PC-9 (cell line): ENCODE data around the gene EFNA3. TPM values are rescaled to one million over a fixed set of nuclear protein-coding genes. Genes with fewer than 3 reads are reported as not detected.
A peak's percentile ranks its signal among the peaks of the same experiment; 100 is the strongest.

Source experiments
- BruUV-seq: library from RNA; stranded (reverse); fragments of 400-500 nt; replicated peaks from 2 replicates; lab custom pipeline; 2021; lab: Mats Ljungman, UMichigan
- CTCF ChIA-PET: fragments of 300-600 bp; sonication (Branson Sonifier 250); formaldehyde crosslinking; loops from one replicate; lab custom pipeline; 2022; ENCODE audit warnings: antibody characterized with exemption; lab: Charles Lee
- POLR2A ChIA-PET: fragments of 300-600 bp; sonication (Branson Sonifier 250); formaldehyde crosslinking; loops from one replicate; lab custom pipeline; 2022; ENCODE audit warnings: antibody characterized with exemption; ENCODE audit not compliant: unreplicated experiment; lab: Charles Lee
- DNase-seq, 2 experiments: peaks; one replicate each; pipeline versions ENCODE4 v3.0.0 to v3.0.0-alpha.2; 2015 to 2022; ENCODE audit warnings: mixed read lengths in 1 of 2
- H2AFZ ChIP-seq: fragments of 200-600 bp; sonication (generic); 2 replicates; pipeline ENCODE4 v1.8.1; 2017; ENCODE audit warnings: antibody characterized with exemption
- H3F3A ChIP-seq: fragments of 200-600 bp; sonication (generic); 2 replicates; pipeline ENCODE4 v1.8.1; 2017; ENCODE audit warnings: antibody characterized with exemption, mild to moderate bottlenecking, low read depth; ENCODE audit not compliant: insufficient read depth
- H3K27ac ChIP-seq: fragments of 200-600 bp; sonication (generic); 2 replicates; pipeline ENCODE4 v1.6.1; 2016; ENCODE audit warnings: mixed run types
- H3K27me3 ChIP-seq: fragments of 200-600 bp; sonication (generic); 2 replicates; pipeline ENCODE4 v1.6.1; 2016; ENCODE audit warnings: low read depth, mixed run types; ENCODE audit not compliant: insufficient read depth
- H3K36me3 ChIP-seq: fragments of 200-600 bp; sonication (generic); 2 replicates; pipeline ENCODE4 v1.6.1; 2016; ENCODE audit warnings: low read depth, mixed run types
- H3K4me1 ChIP-seq: fragments of 200-600 bp; sonication (generic); replicated peaks from 2 replicates; pipeline ENCODE4 v1.6.1; 2016; ENCODE audit warnings: mixed run types; ENCODE audit not compliant: insufficient read depth
- H3K4me2 ChIP-seq: fragments of 200-600 bp; sonication (generic); 2 replicates; pipeline ENCODE4 v1.6.1; 2017; ENCODE audit warnings: mixed run types
- H3K4me3 ChIP-seq: fragments of 200-600 bp; sonication (generic); 2 replicates; pipeline ENCODE4 v1.6.1; 2016; ENCODE audit warnings: mixed run types
- H3K79me2 ChIP-seq: fragments of 200-600 bp; sonication (generic); 2 replicates; pipeline ENCODE4 v1.6.1; 2017; ENCODE audit warnings: low read depth, mixed run types
- H3K9me2 ChIP-seq: fragments of 200-600 bp; sonication (generic); 2 replicates; pipeline ENCODE4 v1.8.1; 2017; ENCODE audit warnings: mild to moderate bottlenecking; ENCODE audit not compliant: insufficient read depth
- H3K9me3 ChIP-seq: fragments of 200-600 bp; sonication (generic); 2 replicates; pipeline ENCODE4 v1.8.1; 2016; ENCODE audit warnings: low read depth; ENCODE audit not compliant: insufficient read depth
- H4K20me1 ChIP-seq: fragments of 200-600 bp; sonication (generic); 2 replicates; pipeline ENCODE4 v1.8.1; 2017; ENCODE audit not compliant: insufficient read depth
- EZH2 ChIP-seq: fragments of 200-600 bp; sonication (generic); IDR thresholded peaks from 2 replicates; pipeline ENCODE4 v1.8.0; 2017; ENCODE audit warnings: antibody characterized with exemption, low read depth
- intact Hi-C: fragments of 100-400 bp; cut with micrococcal nuclease; formaldehyde crosslinking; loops from one replicate; pipeline ENCODE4 v1.10.0; 2022; ENCODE audit not compliant: unreplicated experiment
- total RNA-seq: library from RNA; stranded (reverse); gene quantifications from 2 replicates; pipeline ENCODE4 v1.2.3, GENCODE V29; 2021
- TF ChIP-seq, protein P1 (sequence below): fragments of 200-600 bp; sonication (generic); conservative IDR thresholded peaks from 2 replicates; pipeline ENCODE4 v1.6.1; 2017; ENCODE audit warnings: mixed run types, antibody characterized with exemption, mild to moderate bottlenecking, moderate library complexity

Gene EFNA3
- total RNA-seq, 1 experiment from 2014 or later, result 6.7 TPM

DNA sequence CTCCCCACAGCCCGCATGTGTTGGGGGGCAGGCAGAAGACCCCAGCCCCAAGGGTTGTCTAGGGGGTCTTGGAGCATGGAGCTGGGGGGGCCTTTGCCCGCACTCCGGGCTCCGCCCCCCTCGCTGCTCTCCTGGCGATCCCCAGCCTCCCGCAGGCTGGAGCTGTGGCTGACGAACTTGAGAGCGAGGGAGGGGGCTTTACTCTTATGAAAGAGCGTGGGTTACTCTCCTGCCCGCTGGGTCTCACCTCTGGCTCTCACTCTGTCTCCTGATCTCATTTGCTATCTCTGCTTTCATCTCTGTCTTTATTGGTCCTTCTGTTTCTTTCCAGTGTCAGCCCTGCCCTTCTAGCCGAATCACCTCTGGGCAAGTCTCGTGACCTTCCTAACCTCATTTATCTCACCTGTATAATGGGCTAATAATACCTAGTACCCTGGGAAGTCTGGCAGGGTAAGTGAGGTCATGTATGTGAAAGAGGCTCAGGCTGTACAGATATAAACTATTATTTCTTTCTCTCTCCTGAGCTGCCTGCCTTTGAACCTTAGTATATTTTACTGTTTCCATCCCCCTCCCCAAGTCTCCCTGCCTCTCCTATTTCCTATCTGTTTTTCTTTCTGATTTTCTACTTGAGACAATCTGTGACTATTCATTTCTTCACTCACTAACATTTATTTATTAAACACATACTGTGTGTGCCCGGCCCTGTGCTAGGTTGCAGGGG is 14.4 kb upstream of the EFNA3 start:
- Histone ChIP-seq H3K79me2 (peaks cover 13% of the 10 kb centered on the region), H4K20me1 (peaks cover 7% of the 10 kb centered on the region), H2AFZ (peak overlapping the region; percentile 77), H3K27me3 (no peaks in the 10 kb centered on the region), H3K27ac (no peak overlapping the region), H3K4me3 (peak overlapping the region; percentile 74), H3F3A (peaks cover 24% of the 10 kb centered on the region; the same call in 1 of the 2 replicates), H3K9me3 (no peaks in the 10 kb centered on the region), H3K4me2 (peak overlapping the region; percentile 80), H3K36me3 (no peaks in the 10 kb centered on the region; the same call in 1 of the 2 replicates), H3K4me1 (peaks cover 10% of the 10 kb centered on the region), H3K9me2 (no peaks in the 10 kb centered on the region)
- ChIA-PET POLR2A (interaction anchor here (0.6 to 0.7 kb wide), 3 partner anchors 64 to 646 kb away, joined by 3 to 5 read pairs (median 4); no protein-coding TSS in a partner anchor), CTCF (no interaction called here)
- intact Hi-C loops, result loop anchor here (5.0 kb wide), 2 partner anchors 397 to 507 kb away; partner anchors contain the start of gene UBE2Q1
- BruUV-seq, result no TSS peak
- TF ChIP-seq, protein P1, sequence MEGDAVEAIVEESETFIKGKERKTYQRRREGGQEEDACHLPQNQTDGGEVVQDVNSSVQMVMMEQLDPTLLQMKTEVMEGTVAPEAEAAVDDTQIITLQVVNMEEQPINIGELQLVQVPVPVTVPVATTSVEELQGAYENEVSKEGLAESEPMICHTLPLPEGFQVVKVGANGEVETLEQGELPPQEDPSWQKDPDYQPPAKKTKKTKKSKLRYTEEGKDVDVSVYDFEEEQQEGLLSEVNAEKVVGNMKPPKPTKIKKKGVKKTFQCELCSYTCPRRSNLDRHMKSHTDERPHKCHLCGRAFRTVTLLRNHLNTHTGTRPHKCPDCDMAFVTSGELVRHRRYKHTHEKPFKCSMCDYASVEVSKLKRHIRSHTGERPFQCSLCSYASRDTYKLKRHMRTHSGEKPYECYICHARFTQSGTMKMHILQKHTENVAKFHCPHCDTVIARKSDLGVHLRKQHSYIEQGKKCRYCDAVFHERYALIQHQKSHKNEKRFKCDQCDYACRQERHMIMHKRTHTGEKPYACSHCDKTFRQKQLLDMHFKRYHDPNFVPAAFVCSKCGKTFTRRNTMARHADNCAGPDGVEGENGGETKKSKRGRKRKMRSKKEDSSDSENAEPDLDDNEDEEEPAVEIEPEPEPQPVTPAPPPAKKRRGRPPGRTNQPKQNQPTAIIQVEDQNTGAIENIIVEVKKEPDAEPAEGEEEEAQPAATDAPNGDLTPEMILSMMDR, result no peak
- TF ChIP-seq EZH2, result no peak
- DNase-seq, result peak in 1 of 2 experiments; percentile 53

DNA sequence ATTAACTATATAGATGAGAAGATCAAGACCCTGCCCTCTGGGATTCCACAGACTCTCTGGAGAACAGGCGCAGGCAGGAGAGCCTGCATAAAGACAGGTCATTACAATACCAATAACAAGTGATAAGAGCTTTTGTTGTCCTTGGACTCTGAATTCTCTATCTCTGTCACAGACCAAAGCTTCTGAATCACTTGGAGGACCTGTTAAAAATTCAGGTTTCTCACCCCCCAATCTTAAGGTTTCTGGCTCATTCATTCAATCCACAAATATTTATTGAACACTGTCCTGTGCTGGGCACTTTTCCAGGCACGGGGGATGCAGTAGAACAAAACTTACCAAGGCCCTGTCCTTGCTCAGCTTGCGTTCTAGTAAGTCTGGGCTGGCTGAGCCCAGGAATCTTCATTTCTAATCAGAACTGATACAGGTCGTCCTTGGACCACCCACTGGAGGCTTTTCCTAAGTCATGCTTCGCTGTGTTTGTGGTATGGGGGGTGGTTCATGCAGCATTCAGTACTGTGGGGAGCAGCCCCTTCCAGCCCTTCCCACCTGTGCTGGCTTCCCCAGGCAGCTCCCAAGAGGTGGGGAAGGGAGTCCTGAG is 13.7 kb upstream of the EFNA3 start:
- Histone ChIP-seq H3F3A (peaks cover 25% of the 10 kb centered on the region; the same call in 1 of the 2 replicates), H2AFZ (no peak overlapping the region), H3K9me2 (no peaks in the 10 kb centered on the region), H3K79me2 (peaks cover 13% of the 10 kb centered on the region), H3K27me3 (no peaks in the 10 kb centered on the region), H4K20me1 (peaks cover 7% of the 10 kb centered on the region), H3K4me2 (peak overlapping the region; percentile 80), H3K9me3 (no peaks in the 10 kb centered on the region), H3K27ac (no peak overlapping the region), H3K36me3 (no peaks in the 10 kb centered on the region), H3K4me1 (peaks cover 10% of the 10 kb centered on the region), H3K4me3 (peak overlapping the region; percentile 74; the same call in 1 of the 2 replicates)
- CTCF ChIA-PET, result no interaction called here
- intact Hi-C loops, result loop anchor here (5.0 kb wide), 2 partner anchors 398 to 508 kb away; partner anchors contain the start of gene UBE2Q1
- BruUV-seq, result TSS peak; percentile 51
- TF ChIP-seq, protein P1, result no peak
- POLR2A ChIA-PET, result interaction anchor here (0.6 kb wide), 1 partner anchor 646 kb away, joined by 5 read pairs; no protein-coding TSS in a partner anchor
- DNase-seq, result no peak

DNA sequence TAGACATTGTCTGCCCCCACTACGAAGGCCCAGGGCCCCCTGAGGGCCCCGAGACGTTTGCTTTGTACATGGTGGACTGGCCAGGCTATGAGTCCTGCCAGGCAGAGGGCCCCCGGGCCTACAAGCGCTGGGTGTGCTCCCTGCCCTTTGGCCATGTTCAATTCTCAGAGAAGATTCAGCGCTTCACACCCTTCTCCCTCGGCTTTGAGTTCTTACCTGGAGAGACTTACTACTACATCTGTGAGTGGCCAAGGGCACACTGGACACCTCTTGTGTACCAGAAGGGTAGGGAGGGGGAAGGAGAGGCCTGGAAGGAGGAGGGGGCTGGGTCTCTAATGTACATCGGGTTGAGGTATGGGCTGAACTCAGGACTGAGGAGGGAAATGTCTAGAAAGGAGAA is 11.9 kb upstream of the EFNA3 start:
- H3K4me3 ChIP-seq, result no peak overlapping the region
- H3K4me1 ChIP-seq, result peaks cover 15% of the 10 kb centered on the region
- no peak for TF ChIP-seq EZH2
- TF ChIP-seq, protein P1, result no peak
- ChIA-PET POLR2A (no interaction called here), CTCF (no interaction called here)
- H3K4me2 ChIP-seq, result no peak overlapping the region
- no TSS peak for BruUV-seq
- no peaks in the 10 kb centered on the region for H3K9me3 ChIP-seq
- peaks cover 23% of the 10 kb centered on the region; the same call in 1 of the 2 replicates for H3F3A ChIP-seq
- H3K36me3 ChIP-seq, result no peaks in the 10 kb centered on the region
- H4K20me1 ChIP-seq, result peaks cover 7% of the 10 kb centered on the region; the same call in 1 of the 2 replicates
- no peak overlapping the region for H3K27ac ChIP-seq
- no peak overlapping the region for H2AFZ ChIP-seq
- H3K9me2 ChIP-seq, result no peaks in the 10 kb centered on the region
- no peak for DNase-seq
- H3K79me2 ChIP-seq, result peaks cover 13% of the 10 kb centered on the region
- intact Hi-C loops, result no loop called here
- H3K27me3 ChIP-seq, result no peaks in the 10 kb centered on the region
